SIG-M5 treated with dmso at 0.1 percent for 504 hours (cell line): ENCODE measurements around the gene ZNF829.
A peak's percentile ranks its signal among the peaks of the same experiment; 100 is the strongest.

ENCODE experiments used
- DNase-seq: peaks from one replicate; lab custom pipeline; 2025; ENCODE audit not compliant: unreplicated experiment; lab: John Stamatoyannopoulos, UW

The ZNF829 gene

DNA sequence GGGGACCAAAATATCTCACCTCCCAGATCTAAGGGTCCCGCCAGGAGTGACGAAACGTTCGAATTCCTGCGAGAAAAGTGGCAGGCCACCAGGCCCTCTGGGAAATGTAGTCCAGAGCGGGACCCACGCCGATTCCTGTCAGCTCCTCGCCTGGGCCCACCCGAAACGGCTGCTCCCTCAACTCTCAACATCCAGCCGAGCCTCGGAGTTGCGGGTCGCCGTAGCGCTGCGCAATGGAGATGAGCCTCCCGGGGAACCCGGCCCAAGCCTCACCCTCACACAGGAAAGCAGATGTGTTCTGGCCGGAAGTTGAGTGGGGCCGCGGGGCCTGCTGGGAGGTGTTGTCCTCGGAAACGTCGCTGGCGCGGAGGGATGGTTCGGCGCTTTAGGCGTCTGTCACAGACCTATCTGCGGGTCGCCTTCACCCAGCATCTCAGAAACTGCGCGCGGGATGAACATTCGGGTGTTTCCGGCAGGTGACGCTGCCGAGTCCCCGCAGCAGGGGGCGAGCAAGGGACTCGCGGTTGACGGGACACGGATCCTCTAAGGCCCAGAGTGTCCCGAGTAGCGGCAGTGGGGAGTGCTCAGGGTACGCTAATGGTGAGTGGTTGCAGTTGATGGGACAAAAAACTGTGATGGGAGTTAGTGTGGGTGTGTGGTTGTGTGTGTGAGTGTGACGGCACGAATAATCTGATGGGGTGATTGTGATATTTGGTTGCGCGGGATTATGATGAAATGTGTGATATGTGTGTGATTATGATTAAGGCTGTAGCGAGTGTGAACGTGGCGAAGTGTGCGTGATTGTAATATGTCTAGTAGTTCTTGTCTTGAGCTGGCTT is at the start of gene ZNF829, which contains the start of gene ZNF568:
TSS of gene ZNF829 (minus strand) at position 300 of the 839 bp plus-strand sequence. CDS start 1,124 bp downstream, outside the sequence.
TSS of gene ZNF568 (plus strand) at position 341 of the 839 bp plus-strand sequence. CDS start 6,439 bp downstream, outside the sequence.
- peak; percentile 21 for DNase-seq

GRCh38 chr19:36963280-36963679 is 47.2 kb upstream of the ZNF829 start:
- no peak for DNase-seq

DNA sequence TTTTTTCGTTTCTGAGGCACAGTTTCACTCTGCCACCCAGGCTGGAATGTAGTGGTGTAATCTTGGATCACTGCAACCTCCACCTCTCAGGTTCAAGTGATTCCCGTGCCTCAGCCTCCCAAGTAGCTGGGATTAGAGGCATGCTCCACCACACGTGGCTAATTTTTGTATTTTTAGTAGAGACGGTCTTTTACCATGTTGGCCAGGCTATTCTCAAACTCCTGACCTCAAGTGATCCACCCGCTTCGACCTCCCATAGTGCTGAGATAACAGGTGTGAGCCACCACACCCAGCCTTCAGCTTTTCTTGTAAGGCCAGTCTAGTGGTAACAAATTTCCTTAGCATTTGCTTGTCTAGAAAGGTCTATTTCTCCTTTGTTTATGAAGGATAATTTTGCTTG is 46.3 kb upstream of the ZNF829 start:
- no peak for DNase-seq

GRCh38 chr19:36950335-36951119 is 34.4 kb upstream of the ZNF829 start:
- DNase-seq = no peak

GRCh38 chr19:36939153-36939552 is 23.1 kb upstream of the ZNF829 start:
- DNase-seq = no peak

GRCh38 chr19:36931684-36932083 is 15.6 kb upstream of the ZNF829 start:
- no peak for DNase-seq

- DNase-seq = no peak
These were observed 2.0 kb upstream of the ZNF829 start for GRCh38 chr19:36918090-36918489.

DNA sequence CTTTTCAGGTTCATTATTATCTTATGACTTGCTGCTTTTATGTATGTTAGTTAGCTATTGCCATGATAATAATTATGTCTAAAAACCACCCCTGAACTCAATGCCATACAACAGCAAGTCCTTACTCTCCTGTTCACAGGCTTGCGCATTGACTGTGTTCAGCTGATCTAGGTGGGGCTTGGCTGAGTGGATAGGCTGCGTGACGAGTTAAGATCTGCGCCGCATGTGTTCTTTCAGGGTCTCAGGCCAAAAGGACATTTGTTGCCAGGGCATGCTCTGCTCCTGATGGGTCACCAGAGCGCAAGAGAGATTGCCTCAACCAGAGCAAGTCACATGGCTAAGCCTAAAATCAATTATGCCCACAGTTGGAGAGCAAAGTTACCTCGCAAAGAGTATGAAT is 900 bp upstream of the ZNF829 start:
- no peak for DNase-seq

DNA sequence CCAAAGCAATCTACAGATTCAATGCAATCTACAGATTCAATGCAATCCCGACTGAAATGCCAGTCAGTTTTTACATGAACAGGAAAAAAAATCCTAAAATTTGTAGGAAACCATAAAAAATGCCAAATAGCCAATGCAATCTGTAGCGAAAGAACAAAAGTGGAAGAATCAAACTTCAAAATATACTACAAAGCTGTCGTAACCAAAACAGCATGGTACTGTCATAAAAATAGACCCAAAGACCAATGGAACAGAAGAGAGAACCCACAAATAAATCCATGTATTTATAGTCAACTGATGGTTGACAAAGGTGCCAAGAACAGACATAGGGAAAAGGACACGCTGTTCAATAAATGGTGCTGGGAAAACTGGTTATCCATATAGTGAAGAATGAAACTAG is 17.7 kb downstream of the ZNF829 start:
- no peak for DNase-seq

DNA sequence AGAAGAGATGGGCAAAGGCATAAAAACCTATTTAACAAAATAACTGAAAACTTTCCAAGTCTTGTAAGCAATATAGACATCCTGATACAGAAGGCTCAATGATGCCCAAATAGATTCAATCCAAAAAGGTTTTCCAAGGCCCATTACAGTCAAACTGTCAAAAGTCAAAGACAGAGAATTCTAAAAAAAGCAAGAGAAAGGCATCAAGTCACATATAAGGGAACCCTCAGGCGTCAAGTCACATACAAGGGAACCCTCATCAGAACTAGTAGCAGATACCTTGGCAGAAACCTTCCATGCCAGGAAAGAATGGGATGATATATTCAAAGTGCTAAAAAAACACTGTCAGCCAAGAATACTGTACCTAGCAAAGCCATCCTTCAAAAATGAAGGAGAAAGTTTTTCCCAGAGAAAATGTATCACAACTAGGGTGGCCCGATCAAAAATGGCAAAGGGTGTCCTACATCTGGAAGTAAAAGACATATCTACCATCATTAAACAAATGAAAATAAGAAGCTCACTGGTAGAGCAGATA is 21.2 kb downstream of the ZNF829 start:
- no peak for DNase-seq

GRCh38 chr19:36891768-36892357 is 24.2 kb downstream of the ZNF829 start:
- no peak for DNase-seq

- DNase-seq = no peak
These were observed 38.8 kb downstream of the ZNF829 start for GRCh38 chr19:36876993-36877938.

DNA sequence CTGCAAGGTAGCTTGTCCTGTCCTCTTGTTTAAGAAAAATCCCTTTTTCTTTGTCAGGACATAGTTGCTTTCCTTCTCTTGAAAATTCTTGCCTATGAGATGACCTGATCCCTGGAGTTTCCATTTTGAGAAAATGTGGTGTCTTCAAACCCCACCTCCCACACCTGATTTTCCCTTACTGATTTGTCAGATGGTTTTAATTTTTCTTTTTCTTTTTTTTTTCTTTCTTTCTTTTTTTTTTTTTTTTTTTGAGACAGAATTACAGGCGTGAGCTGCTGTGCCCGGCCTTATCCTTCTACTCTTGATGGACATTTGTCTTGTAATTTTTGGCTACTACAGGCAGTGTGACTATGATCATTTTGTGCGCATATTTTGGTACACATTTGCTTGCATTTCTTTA is 64.2 kb downstream of the ZNF829 start:
- DNase-seq = no peak

GRCh38 chr19:36850559-36851442 is 65.3 kb downstream of the ZNF829 start, which contains the start of gene ZNF345:
Gene ZNF345, plus strand, starts transcription at chr19:36850876. Its CDS starts 25,955 bp downstream, at chr19:36876831.
- peak; percentile 94 for DNase-seq

GRCh38 chr19:36849701-36850558 is 66.2 kb downstream of the ZNF829 start:
- DNase-seq = peak; percentile 85

GRCh38 chr19:36847968-36848367 is 68.1 kb downstream of the ZNF829 start:
- DNase-seq = no peak

- DNase-seq = no peak
These were observed 77.2 kb downstream of the ZNF829 start for GRCh38 chr19:36838784-36839324.
